Ovary (tissue), 3 donors: Measurements from ENCODE around the gene CHST6.

Experiments
- CTCF ChIP-seq, 3 donors: fragments of 450-650 bp in 2 of 3; fragments of 200-600 bp in 1 of 3; IDR thresholded peaks; one replicate each; pipeline versions ENCODE4 v1.5.1 to v1.8.0; 2016 to 2022; ENCODE audit warnings: antibody characterized with exemption in 3 of 3, mild to moderate bottlenecking in 1 of 3
- EP300 ChIP-seq: sonication (generic); formaldehyde crosslinking; IDR thresholded peaks from one replicate; pipeline ENCODE4 v1.6.1; 2017; ENCODE audit warnings: antibody characterized with exemption
- POLR2A ChIP-seq: fragments of 450-650 bp; IDR thresholded peaks from one replicate; pipeline ENCODE4 v1.6.1; 2017; ENCODE audit warnings: antibody characterized with exemption, mild to moderate bottlenecking, moderate library complexity
- donor health status: DM: no; HTN: no; CAD: no.

- TF ChIP-seq POLR2A (no peak), CTCF (IDR thresholded peaks at IDR 0.05) (no peak), EP300 (no peak)
Measured at GRCh38 chr16:75506107-75506506, 10.9 kb upstream of the CHST6 start.
